HEK293 (cell line): Measurements from ENCODE around the gene MIS18BP1.

Source experiments
- CTCF ChIA-PET: fragments of 350-600 bp; formaldehyde crosslinking; extraction: SDS; loops from one replicate; lab custom pipeline; 2021; ENCODE audit warnings: antibody characterized with exemption; lab: Yijun Ruan, JAX
- POLR2A ChIA-PET: fragments of 300-600 bp; formaldehyde crosslinking; extraction: SDS; loops from one replicate; lab custom pipeline; 2020; ENCODE audit warnings: antibody characterized with exemption, inconsistent platforms; lab: Yijun Ruan, JAX
- H3K27ac ChIP-seq: fragments of 200-500 bp; sonication (Bioruptor generic); 2 replicates; pipeline ENCODE4 v1.5.1; 2014; ENCODE audit warnings: low read depth, low read length, control low read depth, inconsistent platforms; ENCODE audit errors: extremely low read depth
- H3K36me3 ChIP-seq, 2 experiments: fragments of 200-500 bp in 1 of 2; sonication (Bioruptor generic) in 1 of 2; 1 replicate in 1 of 2; 2 replicates in 1 of 2; pipeline ENCODE4 v1.5.1; 2014 to 2017; ENCODE audit warnings: inconsistent platforms in 2 of 2, low read length in 2 of 2; ENCODE audit not compliant: control insufficient read depth in 2 of 2, insufficient read depth in 1 of 2
- H3K4me1 ChIP-seq: fragments of 200-500 bp; sonication (Bioruptor generic); 2 replicates; pipeline ENCODE4 v1.5.1; 2014; ENCODE audit warnings: mild to moderate bottlenecking, low read length, inconsistent platforms; ENCODE audit not compliant: control insufficient read depth, insufficient read depth
- H3K4me3 ChIP-seq: 2 replicates; pipeline ENCODE4 v1.5.1; 2011; ENCODE audit warnings: low read depth, mild to moderate bottlenecking, control low read depth, low read length, moderate library complexity
- H3K9me3 ChIP-seq: fragments of 200-500 bp; sonication (Bioruptor generic); 2 replicates; pipeline ENCODE4 v1.5.1; 2014; ENCODE audit warnings: low read depth, low read length, inconsistent platforms; ENCODE audit not compliant: control insufficient read depth, insufficient read depth
- CTCF ChIP-seq: fragments of 450-650 bp; formaldehyde crosslinking; IDR thresholded peaks from 2 replicates; pipeline ENCODE4 v1.5.1; 2016; ENCODE audit warnings: missing biosample characterization, missing genetic modification characterization
- OVOL3 ChIP-seq: fragments of 450-650 bp; formaldehyde crosslinking; IDR thresholded peaks from 2 replicates; pipeline ENCODE4 v1.5.1; 2016; ENCODE audit warnings: missing biosample characterization, missing genetic modification characterization
- PRDM2 ChIP-seq: fragments of 450-650 bp; formaldehyde crosslinking; IDR thresholded peaks from 2 replicates; pipeline ENCODE4 v1.5.1; 2016; ENCODE audit warnings: missing biosample characterization, missing genetic modification characterization, borderline replicate concordance
- ZNF148 ChIP-seq: fragments of 450-650 bp; formaldehyde crosslinking; IDR thresholded peaks from 2 replicates; pipeline ENCODE4 v1.5.0; 2017; ENCODE audit warnings: missing biosample characterization, missing genetic modification characterization, borderline replicate concordance
- ZNF248 ChIP-seq: fragments of 450-650 bp; formaldehyde crosslinking; IDR thresholded peaks from 2 replicates; pipeline ENCODE4 v1.5.1; 2017; ENCODE audit warnings: missing biosample characterization, missing genetic modification characterization
- ZNF558 ChIP-seq: fragments of 450-650 bp; formaldehyde crosslinking; IDR thresholded peaks from 2 replicates; pipeline ENCODE4 v1.5.1; 2016; ENCODE audit warnings: missing biosample characterization, missing genetic modification characterization
- ZNF585B ChIP-seq: fragments of 450-650 bp; formaldehyde crosslinking; IDR thresholded peaks from 2 replicates; pipeline ENCODE4 v1.5.1; 2016; ENCODE audit warnings: missing biosample characterization, missing genetic modification characterization
- ZNF645 ChIP-seq: fragments of 450-650 bp; formaldehyde crosslinking; IDR thresholded peaks from 2 replicates; pipeline ENCODE4; 2016; ENCODE audit warnings: missing biosample characterization, missing genetic modification characterization
- TF ChIP-seq, protein P1 (sequence below): fragments of 450-650 bp; formaldehyde crosslinking; IDR thresholded peaks from 2 replicates; pipeline ENCODE4 v1.5.1; 2017; ENCODE audit warnings: missing biosample characterization, missing genetic modification characterization
- TF ChIP-seq, protein P2 (sequence below): fragments of 450-650 bp; formaldehyde crosslinking; IDR thresholded peaks from 2 replicates; pipeline ENCODE4 v1.5.1; 2016; ENCODE audit warnings: missing biosample characterization, missing genetic modification characterization, low read depth
- TF ChIP-seq, protein P3 (sequence below): fragments of 450-650 bp; formaldehyde crosslinking; IDR thresholded peaks from 2 replicates; pipeline ENCODE4 v1.5.1; 2016; ENCODE audit warnings: missing biosample characterization, missing genetic modification characterization

MIS18BP1 gene

GRCh38 chr14:45210159-45210558 lies 42.8 kb downstream of the MIS18BP1 start (continued):
- TF ChIP-seq CTCF (tag by site-specific recombination) = no peak
- no peak for TF ChIP-seq ZNF248
- TF ChIP-seq, protein P1, sequence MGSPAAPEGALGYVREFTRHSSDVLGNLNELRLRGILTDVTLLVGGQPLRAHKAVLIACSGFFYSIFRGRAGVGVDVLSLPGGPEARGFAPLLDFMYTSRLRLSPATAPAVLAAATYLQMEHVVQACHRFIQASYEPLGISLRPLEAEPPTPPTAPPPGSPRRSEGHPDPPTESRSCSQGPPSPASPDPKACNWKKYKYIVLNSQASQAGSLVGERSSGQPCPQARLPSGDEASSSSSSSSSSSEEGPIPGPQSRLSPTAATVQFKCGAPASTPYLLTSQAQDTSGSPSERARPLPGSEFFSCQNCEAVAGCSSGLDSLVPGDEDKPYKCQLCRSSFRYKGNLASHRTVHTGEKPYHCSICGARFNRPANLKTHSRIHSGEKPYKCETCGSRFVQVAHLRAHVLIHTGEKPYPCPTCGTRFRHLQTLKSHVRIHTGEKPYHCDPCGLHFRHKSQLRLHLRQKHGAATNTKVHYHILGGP (tag by site-specific recombination) = no peak
- TF ChIP-seq, protein P2, sequence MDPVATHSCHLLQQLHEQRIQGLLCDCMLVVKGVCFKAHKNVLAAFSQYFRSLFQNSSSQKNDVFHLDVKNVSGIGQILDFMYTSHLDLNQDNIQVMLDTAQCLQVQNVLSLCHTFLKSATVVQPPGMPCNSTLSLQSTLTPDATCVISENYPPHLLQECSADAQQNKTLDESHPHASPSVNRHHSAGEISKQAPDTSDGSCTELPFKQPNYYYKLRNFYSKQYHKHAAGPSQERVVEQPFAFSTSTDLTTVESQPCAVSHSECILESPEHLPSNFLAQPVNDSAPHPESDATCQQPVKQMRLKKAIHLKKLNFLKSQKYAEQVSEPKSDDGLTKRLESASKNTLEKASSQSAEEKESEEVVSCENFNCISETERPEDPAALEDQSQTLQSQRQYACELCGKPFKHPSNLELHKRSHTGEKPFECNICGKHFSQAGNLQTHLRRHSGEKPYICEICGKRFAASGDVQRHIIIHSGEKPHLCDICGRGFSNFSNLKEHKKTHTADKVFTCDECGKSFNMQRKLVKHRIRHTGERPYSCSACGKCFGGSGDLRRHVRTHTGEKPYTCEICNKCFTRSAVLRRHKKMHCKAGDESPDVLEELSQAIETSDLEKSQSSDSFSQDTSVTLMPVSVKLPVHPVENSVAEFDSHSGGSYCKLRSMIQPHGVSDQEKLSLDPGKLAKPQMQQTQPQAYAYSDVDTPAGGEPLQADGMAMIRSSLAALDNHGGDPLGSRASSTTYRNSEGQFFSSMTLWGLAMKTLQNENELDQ (tag by site-specific recombination) = no peak
- TF ChIP-seq, all 188 proteins: peak for 0

- TF ChIP-seq ZNF585B (tag by site-specific recombination) (no peak), PRDM2 (no peak), ZNF558 (tag by site-specific recombination) (no peak), ZNF148 (tag by site-specific recombination) (no peak), OVOL3 (tag by site-specific recombination) (no peak), ZNF645 (tag by site-specific recombination) (no peak)
- TF ChIP-seq, protein P3, sequence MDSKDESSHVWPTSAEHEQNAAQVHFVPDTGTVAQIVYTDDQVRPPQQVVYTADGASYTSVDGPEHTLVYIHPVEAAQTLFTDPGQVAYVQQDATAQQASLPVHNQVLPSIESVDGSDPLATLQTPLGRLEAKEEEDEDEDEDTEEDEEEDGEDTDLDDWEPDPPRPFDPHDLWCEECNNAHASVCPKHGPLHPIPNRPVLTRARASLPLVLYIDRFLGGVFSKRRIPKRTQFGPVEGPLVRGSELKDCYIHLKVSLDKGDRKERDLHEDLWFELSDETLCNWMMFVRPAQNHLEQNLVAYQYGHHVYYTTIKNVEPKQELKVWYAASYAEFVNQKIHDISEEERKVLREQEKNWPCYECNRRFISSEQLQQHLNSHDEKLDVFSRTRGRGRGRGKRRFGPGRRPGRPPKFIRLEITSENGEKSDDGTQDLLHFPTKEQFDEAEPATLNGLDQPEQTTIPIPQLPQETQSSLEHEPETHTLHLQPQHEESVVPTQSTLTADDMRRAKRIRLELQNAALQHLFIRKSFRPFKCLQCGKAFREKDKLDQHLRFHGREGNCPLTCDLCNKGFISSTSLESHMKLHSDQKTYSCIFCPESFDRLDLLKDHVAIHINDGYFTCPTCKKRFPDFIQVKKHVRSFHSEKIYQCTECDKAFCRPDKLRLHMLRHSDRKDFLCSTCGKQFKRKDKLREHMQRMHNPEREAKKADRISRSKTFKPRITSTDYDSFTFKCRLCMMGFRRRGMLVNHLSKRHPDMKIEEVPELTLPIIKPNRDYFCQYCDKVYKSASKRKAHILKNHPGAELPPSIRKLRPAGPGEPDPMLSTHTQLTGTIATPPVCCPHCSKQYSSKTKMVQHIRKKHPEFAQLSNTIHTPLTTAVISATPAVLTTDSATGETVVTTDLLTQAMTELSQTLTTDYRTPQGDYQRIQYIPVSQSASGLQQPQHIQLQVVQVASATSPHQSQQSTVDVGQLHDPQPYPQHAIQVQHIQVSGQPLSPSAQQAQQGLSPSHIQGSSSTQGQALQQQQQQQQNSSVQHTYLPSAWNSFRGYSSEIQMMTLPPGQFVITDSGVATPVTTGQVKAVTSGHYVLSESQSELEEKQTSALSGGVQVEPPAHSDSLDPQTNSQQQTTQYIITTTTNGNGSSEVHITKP (tag by site-specific recombination) = no peak
- no peak overlapping the region for H3K27ac ChIP-seq
- no peaks in the 10 kb centered on the region for H3K9me3 ChIP-seq
- POLR2A ChIA-PET = no interaction called here
- CTCF ChIA-PET = no interaction called here
- peaks cover 53 to 55% of the 10 kb centered on the region in 2 experiments for H3K36me3 ChIP-seq
- no peak overlapping the region for H3K4me3 ChIP-seq
- no peaks in the 10 kb centered on the region for H3K4me1 ChIP-seq
Measured at GRCh38 chr14:45204241-45204640, 48.8 kb downstream of the MIS18BP1 start.
